GM18861 (cell line): ENCODE results near the gene L3MBTL4.

Experiments
- ATAC-seq: cut with Tn5 transposase; IDR thresholded peaks from one replicate; pipeline ENCODE4 v1.9.1; 2021; ENCODE audit not compliant: unreplicated experiment

Gene L3MBTL4

DNA sequence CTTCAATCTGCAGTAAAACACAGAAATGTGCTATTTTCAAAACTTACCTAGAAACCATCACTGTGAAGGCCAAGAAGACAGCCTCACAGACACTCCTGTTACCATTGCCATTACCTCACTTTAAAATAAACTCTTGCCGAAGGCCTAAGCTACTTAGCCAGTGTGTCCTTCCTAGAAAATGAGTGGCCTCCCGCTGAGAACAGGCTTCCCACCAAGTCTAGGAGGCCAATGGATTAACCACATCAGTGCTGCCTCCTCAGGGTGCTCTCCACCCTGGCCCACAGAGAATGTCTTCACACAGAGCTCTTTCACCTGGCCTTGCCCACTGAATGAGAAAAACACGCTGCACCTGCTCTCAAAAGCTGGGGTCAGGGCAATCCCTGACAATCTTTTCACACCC, 47.5 kb downstream of the L3MBTL4 start:
- ATAC-seq = no peak

DNA sequence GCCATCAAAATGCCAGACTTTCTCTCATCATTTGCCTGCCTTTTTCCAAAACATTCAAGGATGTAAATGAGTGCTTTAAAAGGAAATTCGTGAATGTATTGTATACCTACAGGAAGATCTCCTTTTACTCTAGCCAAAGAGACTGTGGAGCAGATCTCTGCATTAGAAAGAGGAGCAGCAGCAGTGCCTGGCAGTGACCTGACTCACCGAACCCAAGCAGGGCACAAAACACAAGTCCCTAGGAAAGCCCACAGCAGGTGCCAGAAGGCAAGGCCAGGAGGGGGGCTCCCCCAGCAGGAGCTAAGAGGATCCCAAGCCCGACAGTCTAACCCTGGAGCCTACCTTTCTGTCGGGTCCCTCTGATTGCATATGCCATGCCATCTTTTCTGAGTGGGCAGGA, 47.9 kb downstream of the L3MBTL4 start:
- ATAC-seq = no peak

DNA sequence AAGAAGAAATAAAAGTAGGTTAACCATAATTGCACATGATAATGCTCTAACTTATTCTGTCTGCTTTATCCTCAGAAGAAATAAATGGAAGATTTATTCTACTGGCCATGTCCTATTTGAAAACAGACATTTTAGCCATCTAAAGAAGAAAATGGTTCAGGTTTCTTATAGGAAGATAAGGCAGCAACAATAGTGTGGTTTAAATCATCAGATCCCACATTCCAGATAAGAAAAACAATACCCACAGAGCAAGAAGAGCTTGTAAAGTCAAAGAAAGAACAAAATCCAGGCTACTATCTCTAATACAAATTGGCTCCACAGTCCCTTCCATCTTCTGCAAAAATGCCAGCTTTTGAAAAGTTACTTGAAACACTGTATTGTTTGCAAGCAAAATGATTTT, 49.3 kb downstream of the L3MBTL4 start:
- no peak for ATAC-seq

DNA sequence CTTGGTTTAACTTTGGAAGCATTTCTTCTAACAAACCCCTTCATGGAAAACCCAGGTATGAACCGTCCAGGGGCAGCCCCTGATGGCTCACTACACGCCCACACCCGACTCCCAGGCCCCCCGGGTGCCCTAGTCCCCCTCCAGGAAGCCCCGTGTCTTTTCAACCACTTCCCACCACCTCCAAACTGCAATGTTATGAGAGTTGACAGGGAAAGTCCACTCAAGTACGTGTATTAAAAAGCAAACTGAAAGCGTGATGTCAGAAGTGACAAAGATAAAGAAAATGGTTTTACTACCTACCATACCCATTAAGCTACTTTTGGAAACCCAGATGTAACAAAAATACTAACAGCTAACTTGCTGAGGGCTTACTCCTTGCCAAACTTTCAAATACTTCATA, 51.5 kb downstream of the L3MBTL4 start:
- ATAC-seq = peak; percentile 70

DNA sequence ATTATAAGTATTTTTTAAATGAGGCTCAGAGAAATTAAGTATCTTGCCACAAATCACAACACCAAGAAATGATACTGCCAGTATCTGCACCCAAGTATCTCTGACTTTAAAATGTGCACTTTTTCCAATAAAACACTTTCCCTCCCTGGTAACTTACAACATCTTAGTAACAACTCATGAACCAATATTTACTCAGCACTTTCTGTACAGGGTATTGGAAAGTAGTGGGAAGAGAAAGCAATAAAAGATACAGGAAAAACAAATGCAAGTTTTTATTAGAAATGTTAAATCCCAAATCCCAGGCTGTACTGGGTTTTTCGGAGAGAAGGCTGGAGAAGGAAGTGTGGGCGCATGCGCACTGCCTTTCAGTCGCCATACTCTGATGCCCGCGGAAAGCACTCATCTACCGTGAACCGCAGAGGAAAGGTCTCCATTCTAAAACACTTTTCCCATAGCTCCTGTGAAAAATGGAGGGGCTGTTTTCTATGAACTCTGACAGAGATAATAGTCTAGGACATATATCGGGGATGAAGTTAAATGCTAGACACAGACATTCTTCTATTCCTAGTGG, 52.1 kb downstream of the L3MBTL4 start:
- no peak for ATAC-seq

DNA sequence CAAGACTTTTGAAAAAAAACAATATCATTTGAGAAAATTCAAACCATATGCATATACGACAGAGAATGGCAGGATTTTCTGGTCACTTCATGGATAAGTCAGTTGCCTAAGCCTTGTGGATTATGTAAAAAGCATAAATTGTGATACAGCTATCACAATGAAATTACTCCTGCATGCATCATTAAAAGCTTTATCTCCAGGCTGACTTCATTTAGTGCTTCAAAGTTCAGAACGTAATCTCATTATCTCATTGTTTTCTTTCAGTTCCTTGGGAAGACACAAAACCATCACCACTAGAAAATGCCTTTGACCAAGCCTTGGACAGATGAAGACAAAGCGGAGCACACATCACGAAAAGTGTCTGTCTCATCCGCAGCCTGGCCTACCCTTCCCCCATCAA, 57.0 kb downstream of the L3MBTL4 start:
- no peak for ATAC-seq

DNA sequence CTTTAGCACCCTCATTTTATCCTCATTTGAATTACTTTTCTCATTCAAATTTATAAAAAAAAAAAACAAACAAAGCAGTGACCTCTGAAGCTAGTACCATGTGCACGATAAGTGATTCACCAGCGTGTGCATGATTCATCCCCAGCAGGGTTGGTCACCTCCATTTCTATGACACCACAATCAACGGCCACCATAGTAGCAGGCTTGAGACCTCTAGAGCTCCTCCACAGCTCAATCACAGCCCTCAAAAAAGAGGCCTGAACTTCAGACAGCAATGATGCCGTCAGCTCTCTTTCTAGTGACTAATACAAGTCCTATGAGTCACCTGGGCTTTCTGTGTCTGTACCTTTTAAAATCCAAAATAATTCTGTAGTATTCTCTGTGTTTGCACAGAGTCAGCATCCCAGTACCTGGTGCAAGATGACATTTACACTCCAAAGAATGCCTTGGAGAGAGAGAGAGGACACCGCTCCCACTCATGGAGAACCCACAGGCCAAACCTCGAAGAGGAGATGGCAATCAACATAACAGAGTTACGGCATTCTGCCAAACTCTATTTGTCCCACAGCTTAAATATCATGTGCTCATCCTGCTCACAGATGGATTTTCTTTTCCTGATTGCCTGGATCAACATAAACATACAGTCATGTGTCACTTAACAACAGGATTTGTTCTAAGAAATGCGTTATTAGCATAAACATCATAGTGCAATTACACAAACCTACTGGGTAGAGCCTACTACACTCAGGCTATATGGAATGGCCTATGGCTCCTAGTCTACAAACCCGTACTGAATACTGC, 58.7 kb downstream of the L3MBTL4 start:
- ATAC-seq = peak; percentile 49

DNA sequence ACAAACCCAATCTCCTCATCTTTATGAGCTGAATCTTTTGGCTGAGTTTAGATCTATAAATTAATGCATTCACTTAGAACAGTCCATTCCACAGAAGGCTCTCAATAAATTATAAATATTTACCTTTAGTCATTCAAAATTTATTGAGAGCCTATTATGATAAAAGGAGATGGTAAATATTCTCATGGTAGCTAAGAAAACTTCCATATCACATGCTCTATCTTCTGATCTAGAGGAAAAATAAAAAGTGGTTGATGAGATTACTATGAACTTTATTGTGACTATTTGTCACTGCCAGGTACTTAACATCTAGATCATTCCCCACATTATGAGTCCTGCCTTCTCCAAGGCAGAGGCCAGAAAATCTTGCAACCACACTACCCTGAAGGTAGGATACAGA, 62.4 kb downstream of the L3MBTL4 start:
- ATAC-seq = no peak

DNA sequence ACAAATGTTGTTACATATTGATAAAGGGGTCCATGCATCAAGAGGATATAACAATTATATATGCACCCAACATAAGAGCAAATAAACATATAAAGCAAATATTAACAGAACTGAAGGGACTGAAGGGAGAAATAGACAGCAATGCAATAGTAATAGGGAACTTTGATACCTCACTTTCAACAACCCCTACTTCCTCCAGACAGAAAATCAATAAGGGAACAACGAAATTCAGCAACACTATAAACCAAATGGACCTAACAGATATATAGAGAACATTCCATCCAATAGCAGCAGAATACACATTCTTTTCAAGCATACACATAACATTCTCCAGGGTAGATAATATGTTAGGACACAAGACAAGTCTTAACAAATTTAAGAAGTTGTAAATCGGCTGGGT, 71.7 kb downstream of the L3MBTL4 start:
- no peak for ATAC-seq

DNA sequence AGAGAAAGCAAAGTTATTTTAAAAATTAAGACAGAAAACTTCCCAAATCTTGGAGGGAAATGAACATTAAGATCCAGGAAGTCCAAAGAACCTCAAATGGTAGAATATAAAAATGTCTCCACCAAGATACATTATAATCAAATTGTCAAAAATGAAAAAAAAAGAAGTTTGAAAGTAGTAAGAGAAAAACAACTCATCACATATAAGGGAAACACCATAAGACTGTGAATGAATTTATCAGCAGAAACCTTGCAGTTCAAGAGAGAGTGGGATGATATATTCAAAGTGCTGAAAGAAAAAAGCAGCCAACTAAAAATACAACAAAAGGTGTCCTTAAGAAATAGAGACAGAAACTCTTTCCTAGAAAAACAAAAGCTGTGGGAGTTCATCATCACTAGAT, 73.0 kb downstream of the L3MBTL4 start:
- no peak for ATAC-seq

DNA sequence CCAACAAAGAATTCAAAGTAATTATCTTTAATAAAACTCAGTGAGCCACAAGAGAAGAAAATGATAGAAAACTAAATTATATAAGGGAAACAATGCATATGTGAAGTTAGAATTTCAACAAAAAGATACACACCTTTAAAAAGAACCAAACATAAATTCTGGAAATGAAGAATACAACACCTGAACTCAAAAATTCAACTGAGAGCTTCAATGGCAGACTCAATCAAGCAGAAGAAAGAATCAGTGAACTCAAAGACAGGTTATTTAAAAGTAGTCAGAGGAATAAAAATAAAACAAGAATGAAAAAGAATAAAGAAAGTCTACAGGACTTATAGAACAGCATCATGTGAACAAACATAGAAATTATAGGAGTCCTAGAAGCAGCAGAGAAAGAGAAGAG, 73.4 kb downstream of the L3MBTL4 start:
- ATAC-seq = no peak

DNA sequence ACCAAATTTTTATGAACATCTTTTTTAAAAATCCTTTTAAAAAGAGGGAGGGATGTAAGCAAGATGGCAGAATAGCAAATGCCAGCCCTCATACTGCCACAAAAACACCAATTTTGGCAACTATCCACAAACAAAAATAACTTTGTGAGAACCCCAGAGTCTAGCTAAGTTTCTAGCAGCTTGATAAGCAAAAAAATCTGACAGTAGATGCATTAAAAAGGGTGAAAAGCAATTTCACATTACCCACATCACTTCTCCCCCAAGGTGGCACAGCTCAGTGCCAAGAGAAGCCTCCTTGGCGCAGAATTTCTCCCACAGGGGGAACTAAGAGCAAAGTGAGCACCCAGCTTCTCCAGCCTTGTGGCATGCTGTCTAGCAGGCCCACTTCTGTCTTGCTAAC, 74.6 kb downstream of the L3MBTL4 start:
- ATAC-seq = no peak

DNA sequence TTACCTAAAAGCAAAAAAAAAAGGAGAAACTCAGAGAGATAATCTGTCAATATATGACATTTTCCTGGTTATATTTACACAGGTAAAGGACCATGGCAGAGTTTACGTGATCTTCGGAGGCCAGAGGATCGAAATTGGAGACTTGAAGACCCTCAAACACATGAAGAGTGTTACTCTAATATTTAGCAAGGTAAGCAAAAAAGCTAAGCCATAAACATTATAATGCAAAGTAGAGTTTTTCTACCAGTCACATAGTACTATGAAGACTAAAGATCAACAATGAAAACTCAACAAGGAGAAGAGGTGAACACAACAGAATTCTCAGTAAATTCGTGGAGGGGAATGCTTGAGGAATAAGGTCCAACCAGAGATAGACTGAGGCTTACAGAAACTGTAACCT, 78.5 kb downstream of the L3MBTL4 start:
- ATAC-seq = no peak

DNA sequence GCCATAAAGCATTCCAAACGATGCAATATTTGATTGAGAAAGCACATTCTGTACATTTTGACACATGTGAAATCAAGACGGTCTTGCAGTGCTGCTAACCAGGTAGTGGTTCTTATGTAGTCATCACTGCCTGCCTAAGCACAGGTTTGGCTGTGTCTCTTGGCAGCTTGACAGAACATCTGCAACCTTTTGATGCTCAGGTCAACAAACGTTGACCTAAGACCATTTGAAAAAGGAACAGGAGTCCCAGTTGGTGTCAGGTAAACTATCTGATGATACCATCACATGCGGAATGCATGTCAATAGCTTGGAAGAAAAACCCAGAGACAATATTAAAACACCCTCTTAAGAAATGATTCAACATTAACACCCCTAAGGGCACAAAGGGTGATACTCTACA, 80.7 kb downstream of the L3MBTL4 start:
- no peak for ATAC-seq

DNA sequence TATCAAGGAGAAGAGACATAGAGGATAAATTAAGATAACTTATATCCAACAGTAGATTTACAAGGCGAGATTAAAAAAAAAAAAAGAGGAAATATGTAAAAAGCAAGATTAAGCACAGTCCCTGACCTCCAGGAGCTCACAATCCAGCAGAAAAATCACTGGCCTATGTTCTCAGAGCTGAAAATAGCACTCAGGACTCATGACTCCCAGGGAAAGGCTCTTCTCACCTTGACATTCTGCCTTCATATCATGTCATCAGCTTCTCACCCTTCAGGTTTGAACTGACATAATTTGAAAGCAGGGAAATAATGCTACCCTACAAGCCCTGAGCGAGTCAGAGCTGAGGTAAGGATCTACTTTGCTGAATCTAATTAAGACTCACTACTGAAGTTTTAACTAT, 82.8 kb downstream of the L3MBTL4 start:
- no peak for ATAC-seq

DNA sequence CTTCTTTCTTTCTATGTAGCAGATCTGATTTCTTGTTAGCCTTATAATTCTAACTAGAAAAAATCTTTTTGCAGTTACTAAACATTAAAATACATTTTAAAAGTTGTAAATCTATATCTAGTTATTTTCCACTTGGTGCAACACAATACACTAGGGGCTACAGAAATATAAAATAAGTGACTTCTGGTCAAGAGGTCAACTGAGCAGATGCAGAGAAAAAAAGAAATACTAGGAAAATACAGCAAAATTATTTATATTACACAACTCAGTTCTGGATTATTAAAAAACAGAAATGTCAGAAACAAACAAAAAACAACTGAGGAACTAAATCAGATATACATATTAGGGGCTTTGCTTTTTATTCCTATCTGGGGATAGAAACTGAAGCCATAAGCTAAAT, 83.9 kb downstream of the L3MBTL4 start:
- no peak for ATAC-seq

DNA sequence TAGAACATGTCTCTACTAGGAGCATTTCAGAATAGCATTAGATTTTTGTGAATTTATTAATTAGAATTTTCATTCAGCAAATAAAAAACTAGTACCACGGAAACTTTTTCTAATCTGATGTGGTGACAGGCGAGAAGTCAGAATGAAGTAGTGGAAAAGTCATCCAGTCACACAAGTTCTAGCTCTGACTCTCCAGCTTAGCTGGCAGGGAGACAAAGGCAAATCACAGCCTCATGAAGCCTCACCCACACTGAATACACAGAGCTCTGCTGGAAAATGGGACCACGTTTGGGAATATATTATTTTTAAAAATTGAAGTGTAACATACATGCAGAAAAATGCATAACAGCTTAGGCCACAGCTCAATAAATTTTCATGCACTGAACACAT, 86.1 kb downstream of the L3MBTL4 start:
- ATAC-seq = no peak

DNA sequence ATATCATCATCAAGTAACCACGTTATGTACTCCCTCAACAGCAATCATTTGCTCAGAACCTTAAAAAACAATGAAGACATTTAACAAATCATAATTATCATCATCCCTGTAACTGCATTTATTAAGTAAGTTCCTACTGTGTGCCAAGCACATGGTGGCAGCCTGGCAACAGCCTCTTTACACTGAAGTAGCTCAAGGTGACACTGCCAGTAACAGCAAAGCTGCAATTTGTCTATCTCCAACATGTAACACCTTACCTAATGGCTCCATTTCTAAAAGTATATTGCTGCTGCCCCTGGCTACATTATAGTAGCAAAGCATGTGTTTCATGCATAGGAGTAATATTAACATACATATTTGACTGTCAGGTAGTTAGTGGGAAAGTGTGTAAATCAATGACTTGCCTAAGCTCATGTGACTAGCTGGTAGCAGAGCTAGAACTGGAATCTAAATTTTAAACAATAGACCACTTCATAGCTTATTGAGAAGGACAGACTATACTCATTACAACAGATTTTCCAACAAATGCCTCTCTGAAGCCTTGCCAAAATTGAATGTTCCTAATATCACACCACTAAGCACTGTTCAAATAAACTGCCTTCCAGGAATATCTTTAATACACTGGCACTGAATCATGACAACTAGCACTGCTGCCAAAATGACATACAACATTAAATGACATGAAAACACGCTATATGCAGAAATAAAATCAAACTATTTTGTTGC, 86.7 kb downstream of the L3MBTL4 start:
- ATAC-seq = no peak

DNA sequence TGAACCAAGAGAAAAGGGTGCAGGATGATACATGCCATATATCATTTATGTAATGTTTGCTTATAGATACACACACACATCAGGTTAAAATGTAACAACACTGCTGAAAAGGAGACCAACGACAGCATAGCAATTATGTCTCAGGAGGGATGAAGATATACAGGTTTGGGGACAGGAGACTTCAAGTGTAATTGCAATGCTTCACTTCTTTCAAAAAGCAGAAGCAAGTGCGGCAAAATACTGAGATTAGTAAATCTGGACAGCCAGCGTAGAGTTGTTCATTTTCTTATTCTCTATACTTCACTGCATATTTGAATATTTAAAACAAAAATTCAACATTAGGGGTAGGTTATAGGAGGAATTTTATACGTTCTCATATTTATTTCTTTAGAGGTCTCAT, 87.2 kb downstream of the L3MBTL4 start:
- ATAC-seq = no peak

DNA sequence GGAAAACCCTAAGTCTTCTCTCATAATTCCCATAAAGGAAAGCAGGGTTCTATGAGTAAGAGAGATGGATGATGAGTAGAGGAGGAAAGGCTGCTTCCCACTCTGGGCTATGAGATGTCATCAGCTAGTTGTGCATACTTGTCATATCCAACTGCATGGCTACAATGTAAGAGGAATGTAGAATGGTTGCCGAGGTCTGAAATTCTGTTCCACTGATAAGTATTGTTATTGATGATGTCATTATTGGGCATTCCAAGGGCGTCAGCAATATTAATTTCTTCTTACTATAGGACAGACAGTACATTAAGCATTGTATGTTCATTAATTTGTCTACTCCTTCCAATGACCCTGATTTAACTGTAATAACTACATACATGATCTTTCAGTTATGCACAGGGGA, 88.1 kb downstream of the L3MBTL4 start:
- no peak for ATAC-seq

DNA sequence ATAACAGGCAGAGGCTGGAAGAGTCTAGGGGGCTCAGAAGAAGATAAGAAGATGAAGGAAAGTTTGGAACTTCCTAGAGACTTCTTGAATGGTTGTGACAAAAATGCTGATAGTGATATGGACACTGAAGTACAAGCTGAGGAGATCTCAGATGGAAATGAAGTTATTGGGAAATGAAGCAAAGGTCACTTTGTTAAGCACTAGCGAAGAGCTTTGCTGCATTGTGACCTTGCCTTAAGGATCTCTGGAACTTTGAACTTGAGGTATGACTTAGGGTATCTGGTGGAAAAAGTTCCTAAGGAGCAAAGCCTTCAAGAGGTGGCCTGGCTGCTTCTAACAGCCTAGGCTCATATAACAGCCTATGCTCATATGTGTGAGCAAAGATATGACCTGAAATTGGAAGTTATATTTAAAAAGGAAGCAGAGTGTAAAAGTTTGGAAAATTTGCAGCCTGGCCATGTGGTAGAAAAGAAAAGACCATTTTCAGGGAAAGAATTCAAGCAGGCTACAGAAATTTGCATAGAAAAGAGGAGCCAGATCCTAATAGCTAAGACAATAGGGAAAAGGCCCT, 91.3 kb downstream of the L3MBTL4 start:
- ATAC-seq = no peak
